MM.1S (cell line): ENCODE data around the gene ZIC4.

Experiments
- DNase-seq: peaks from one replicate; pipeline ENCODE4 v3.0.0-alpha.2; 2015
- H2AFZ ChIP-seq: fragments of 300-600 bp; sonication (generic); 2 replicates; pipeline ENCODE4 v1.6.0; 2016; ENCODE audit warnings: antibody characterized with exemption, low read length
- H3F3A ChIP-seq: fragments of 300-600 bp; sonication (generic); 2 replicates; pipeline ENCODE4 v1.6.1; 2016; ENCODE audit warnings: mild to moderate bottlenecking, antibody characterized with exemption, low read length, moderate library complexity, mixed read lengths; ENCODE audit not compliant: insufficient read depth
- H3K27ac ChIP-seq: fragments of 300-600 bp; sonication (generic); 2 replicates; pipeline ENCODE4 v1.5.1; 2016; ENCODE audit warnings: mild to moderate bottlenecking, low read length
- H3K27me3 ChIP-seq: fragments of 300-600 bp; sonication (generic); replicated peaks from 2 replicates; pipeline ENCODE4 v1.6.0; 2016; ENCODE audit warnings: low read length; ENCODE audit not compliant: insufficient read depth
- H3K36me3 ChIP-seq: fragments of 300-600 bp; sonication (generic); replicated peaks from 2 replicates; pipeline ENCODE4 v1.6.1; 2016; ENCODE audit warnings: mild to moderate bottlenecking, low read length, mixed read lengths; ENCODE audit not compliant: insufficient read depth
- H3K4me1 ChIP-seq: fragments of 300-600 bp; sonication (generic); 2 replicates; pipeline ENCODE4 v1.6.1; 2016; ENCODE audit warnings: low read length, mixed read lengths
- H3K4me2 ChIP-seq: fragments of 300-600 bp; sonication (generic); 2 replicates; pipeline ENCODE4 v1.6.0; 2016; ENCODE audit warnings: low read depth, low read length
- H3K4me3 ChIP-seq: fragments of 300-600 bp; sonication (generic); 2 replicates; pipeline ENCODE4 v1.5.1; 2016; ENCODE audit warnings: low read length, mixed read lengths
- H3K79me2 ChIP-seq: fragments of 300-600 bp; sonication (generic); 2 replicates; pipeline ENCODE4 v1.6.1; 2016; ENCODE audit warnings: mixed run types, low read length, mixed read lengths
- H3K9ac ChIP-seq: fragments of 300-600 bp; sonication (generic); 2 replicates; pipeline ENCODE4 v1.6.1; 2016; ENCODE audit warnings: low read length, mixed read lengths
- H3K9me2 ChIP-seq: fragments of 300-600 bp; sonication (generic); replicated peaks from 2 replicates; pipeline ENCODE4 v1.6.1; 2016; ENCODE audit warnings: mild to moderate bottlenecking, low read length, mixed read lengths; ENCODE audit not compliant: insufficient read depth
- H3K9me3 ChIP-seq: fragments of 300-600 bp; sonication (generic); replicated peaks from 2 replicates; pipeline ENCODE4 v1.6.1; 2016; ENCODE audit warnings: mild to moderate bottlenecking, low read length, mixed read lengths; ENCODE audit not compliant: insufficient read depth
- H4K20me1 ChIP-seq: fragments of 300-600 bp; sonication (generic); 2 replicates; pipeline ENCODE4 v1.6.1; 2016; ENCODE audit warnings: mild to moderate bottlenecking, low read length, moderate library complexity, mixed read lengths; ENCODE audit not compliant: insufficient read depth
- CTCF ChIP-seq: fragments of 300-600 bp; sonication (generic); IDR thresholded peaks from 2 replicates; pipeline ENCODE4 v1.5.1; 2016; ENCODE audit warnings: antibody characterized with exemption, low read length, mixed read lengths
- EZH2 ChIP-seq: fragments of 300-600 bp; sonication (generic); optimal IDR thresholded peaks from 2 replicates; pipeline ENCODE3; 2017; ENCODE audit warnings: low read depth, mild to moderate bottlenecking, antibody characterized with exemption, low read length, mixed read lengths
- EZH2phosphoT487 ChIP-seq: fragments of 300-600 bp; sonication (generic); IDR thresholded peaks from 2 replicates; pipeline ENCODE4 v1.6.1; 2018; ENCODE audit warnings: antibody characterized with exemption, low read length

ZIC4 gene

GRCh38 chr3:147406028-147406931 is at the start of gene ZIC4:
Gene ZIC4 (minus strand): TSS chr3:147406543. CDS start chr3:147402797, 3,746 bp downstream.
- Histone ChIP-seq H4K20me1 (no peaks in the 10 kb centered on the region), H3K9me3 (no peaks in the 10 kb centered on the region), H3K9me2 (no peaks in the 10 kb centered on the region), H3K79me2 (no peaks in the 10 kb centered on the region), H3F3A (no peaks in the 10 kb centered on the region), H3K9ac (no peak within 1 kb of the TSS), H3K36me3 (no peaks in the 10 kb centered on the region), H3K4me1 (no peaks in the 10 kb centered on the region), H3K27me3 (no peaks in the 10 kb centered on the region), H2AFZ (peak within 1 kb of the TSS; percentile 50; the same call in 1 of the 2 replicates), H3K27ac (no peak within 1 kb of the TSS), H3K4me2 (peak within 1 kb of the TSS; percentile 54; the same call in 1 of the 2 replicates), H3K4me3 (peak within 1 kb of the TSS; percentile 29)
- TF ChIP-seq EZH2phosphoT487 (no peak), EZH2 (no peak), CTCF (no peak)
- DNase-seq = no peak

GRCh38 chr3:147449669-147450068 is 43.3 kb upstream of the ZIC4 start:
- Histone ChIP-seq H3K9me3 (no peaks in the 10 kb centered on the region), H3K79me2 (no peaks in the 10 kb centered on the region), H4K20me1 (no peaks in the 10 kb centered on the region), H3K4me1 (no peaks in the 10 kb centered on the region), H3K4me2 (no peak overlapping the region), H3K36me3 (no peaks in the 10 kb centered on the region), H3K9me2 (no peaks in the 10 kb centered on the region), H2AFZ (no peak overlapping the region), H3K4me3 (no peak overlapping the region), H3F3A (no peaks in the 10 kb centered on the region), H3K27me3 (no peaks in the 10 kb centered on the region), H3K27ac (no peak overlapping the region), H3K9ac (no peak overlapping the region)
- no peak for TF ChIP-seq EZH2
- TF ChIP-seq EZH2phosphoT487 = no peak
- TF ChIP-seq CTCF = no peak
- no peak for DNase-seq

GRCh38 chr3:147447224-147447623 is 40.9 kb upstream of the ZIC4 start:
- Histone ChIP-seq H2AFZ (no peak overlapping the region), H3K9me2 (no peaks in the 10 kb centered on the region), H3K4me2 (no peak overlapping the region), H3K4me1 (no peaks in the 10 kb centered on the region), H3K4me3 (no peak overlapping the region), H3F3A (no peaks in the 10 kb centered on the region), H3K79me2 (no peaks in the 10 kb centered on the region), H3K9me3 (no peaks in the 10 kb centered on the region), H3K36me3 (no peaks in the 10 kb centered on the region), H3K27me3 (no peaks in the 10 kb centered on the region), H4K20me1 (no peaks in the 10 kb centered on the region), H3K27ac (no peak overlapping the region), H3K9ac (no peak overlapping the region)
- DNase-seq = no peak
- TF ChIP-seq EZH2phosphoT487 (no peak), CTCF (no peak), EZH2 (no peak)
